ENCODE results near the gene TMEM134. TPM values are rescaled to one million over a fixed set of nuclear protein-coding genes. Genes with fewer than 3 reads are reported as not detected.

The TMEM134 gene
- total RNA-seq, 3 donors from 2014 or later, result 37.8 to 54.2 (median 42.3) TPM

DNA sequence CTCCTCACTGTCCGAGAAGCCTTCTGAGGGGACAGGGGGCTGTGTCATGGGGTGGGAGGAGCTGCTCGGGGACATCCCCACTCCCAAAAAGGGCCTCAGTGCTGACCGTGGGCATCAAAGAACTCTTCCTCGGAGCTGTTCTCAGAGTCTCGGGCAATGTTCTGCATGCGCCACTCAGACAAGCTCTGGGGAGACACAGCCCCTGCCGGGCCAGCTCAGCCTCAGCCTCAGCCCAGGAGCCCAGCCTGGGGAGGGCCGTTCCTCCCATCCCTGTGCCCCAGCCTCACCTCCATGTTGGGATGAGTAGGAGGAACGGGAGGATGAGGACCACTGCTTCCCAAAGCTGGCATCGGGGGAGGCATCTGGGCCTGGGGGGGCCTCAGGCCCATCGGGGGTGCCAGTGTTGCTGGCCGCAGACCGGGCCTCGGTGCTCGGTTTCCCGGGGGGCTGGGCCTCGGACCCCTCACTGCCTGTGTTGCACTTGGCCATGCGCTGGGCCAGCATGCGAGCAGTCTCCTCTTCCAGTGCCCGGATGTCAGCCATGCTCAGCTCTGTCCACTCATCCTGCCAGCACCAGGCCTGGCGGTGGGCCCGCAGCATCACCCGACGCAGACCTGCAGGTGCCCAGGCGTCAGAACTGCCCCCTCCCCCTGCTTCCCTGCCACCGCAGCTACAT is 30.9 kb upstream of the TMEM134 start:
- no peak for DNase-seq (ENCODE audit: low spot score in 2 of 2)
- TF ChIP-seq, protein P1, sequence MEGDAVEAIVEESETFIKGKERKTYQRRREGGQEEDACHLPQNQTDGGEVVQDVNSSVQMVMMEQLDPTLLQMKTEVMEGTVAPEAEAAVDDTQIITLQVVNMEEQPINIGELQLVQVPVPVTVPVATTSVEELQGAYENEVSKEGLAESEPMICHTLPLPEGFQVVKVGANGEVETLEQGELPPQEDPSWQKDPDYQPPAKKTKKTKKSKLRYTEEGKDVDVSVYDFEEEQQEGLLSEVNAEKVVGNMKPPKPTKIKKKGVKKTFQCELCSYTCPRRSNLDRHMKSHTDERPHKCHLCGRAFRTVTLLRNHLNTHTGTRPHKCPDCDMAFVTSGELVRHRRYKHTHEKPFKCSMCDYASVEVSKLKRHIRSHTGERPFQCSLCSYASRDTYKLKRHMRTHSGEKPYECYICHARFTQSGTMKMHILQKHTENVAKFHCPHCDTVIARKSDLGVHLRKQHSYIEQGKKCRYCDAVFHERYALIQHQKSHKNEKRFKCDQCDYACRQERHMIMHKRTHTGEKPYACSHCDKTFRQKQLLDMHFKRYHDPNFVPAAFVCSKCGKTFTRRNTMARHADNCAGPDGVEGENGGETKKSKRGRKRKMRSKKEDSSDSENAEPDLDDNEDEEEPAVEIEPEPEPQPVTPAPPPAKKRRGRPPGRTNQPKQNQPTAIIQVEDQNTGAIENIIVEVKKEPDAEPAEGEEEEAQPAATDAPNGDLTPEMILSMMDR (IDR thresholded peaks at IDR 0.05), result no peak
- TF ChIP-seq POLR2AphosphoS5 (IDR thresholded peaks at IDR 0.05) (no peak), POLR2A (IDR thresholded peaks at IDR 0.05) (no peak)
- Histone ChIP-seq H3K27me3 (no peaks in the 10 kb centered on the region), H3K4me3 (no peak overlapping the region), H3K9me3 (no peaks in the 10 kb centered on the region), H3K36me3 (no peaks in the 10 kb centered on the region), H3K4me1 (peaks cover 7 to 9% of the 10 kb centered on the region in 2 donors), H3K27ac (no peak overlapping the region)
- intact Hi-C loops (cut with DNase I; ENCODE audit: low total_unique reads), result loop anchor here (10.0 kb wide), 1 partner anchor 105 kb away; the partner anchor contains the start of gene RAD9A

DNA sequence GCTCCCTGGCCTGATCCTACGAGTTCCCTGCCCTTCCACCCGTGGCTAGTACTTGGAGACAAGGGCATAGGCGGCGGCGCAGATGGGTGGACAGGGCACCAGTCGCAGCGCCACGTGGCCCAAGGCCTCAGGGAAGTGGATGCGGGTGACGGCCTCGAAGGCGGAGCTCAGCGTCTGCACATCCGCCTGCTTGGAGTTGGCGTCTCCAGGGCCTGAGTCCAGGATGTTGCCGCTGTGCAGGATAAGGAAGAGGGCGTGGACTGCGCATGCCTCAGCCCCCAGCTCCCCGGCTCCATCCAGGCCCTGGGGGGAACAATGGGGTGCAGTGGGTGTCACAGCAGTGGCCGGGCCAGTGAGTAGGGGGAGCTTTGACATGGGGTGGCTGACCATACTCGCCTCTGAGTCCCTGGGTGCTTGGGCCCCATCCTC is 29.5 kb upstream of the TMEM134 start:
- Histone ChIP-seq H3K27ac (no peak overlapping the region), H3K36me3 (no peaks in the 10 kb centered on the region), H3K27me3 (no peaks in the 10 kb centered on the region), H3K9me3 (no peaks in the 10 kb centered on the region), H3K4me1 (peaks cover under 1 to 3% of the 10 kb centered on the region in 2 donors), H3K4me3 (no peak overlapping the region)
- intact Hi-C loops (cut with DNase I; ENCODE audit: low total_unique reads), result no loop called here
- TF ChIP-seq POLR2A (IDR thresholded peaks at IDR 0.05) (no peak), POLR2AphosphoS5 (IDR thresholded peaks at IDR 0.05) (no peak)
- TF ChIP-seq, protein P1 (IDR thresholded peaks at IDR 0.05), result no peak
- DNase-seq (ENCODE audit: low spot score in 2 of 2), result no peak

DNA sequence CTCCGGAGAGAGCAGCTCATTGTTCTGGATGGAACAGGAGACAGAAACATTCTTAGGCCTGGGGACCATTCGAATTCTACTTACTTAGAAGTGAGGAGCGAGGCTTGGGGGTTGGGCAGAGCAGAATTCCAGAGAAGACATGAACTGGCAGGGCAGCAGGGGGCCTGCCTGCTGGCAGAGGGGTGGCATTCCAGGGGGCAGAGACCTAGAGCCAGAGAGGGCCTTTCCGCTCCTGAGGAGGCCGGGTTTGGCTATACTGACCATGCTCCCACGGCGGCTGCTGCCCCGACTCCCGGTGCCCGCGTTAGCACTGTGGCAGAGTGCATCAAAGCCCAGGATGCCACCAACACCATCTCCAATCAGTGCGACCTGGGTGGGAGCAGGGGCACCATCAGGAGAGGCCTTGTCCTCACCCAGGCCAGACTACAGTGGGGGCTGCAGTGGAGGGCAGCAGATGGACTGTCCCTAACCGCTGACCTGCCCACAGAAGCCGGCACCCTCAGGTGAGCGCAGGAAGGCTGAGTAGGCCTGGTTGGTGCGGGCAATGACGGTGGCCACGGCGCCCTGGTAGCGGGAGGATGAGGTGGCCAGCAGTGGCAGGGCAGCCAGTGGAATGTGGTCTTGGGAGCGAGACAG is 28.7 kb upstream of the TMEM134 start:
- H3K9me3 ChIP-seq, result no peaks in the 10 kb centered on the region
- DNase-seq (ENCODE audit: low spot score in 2 of 2), result no peak
- no peaks in the 10 kb centered on the region for H3K4me1 ChIP-seq
- no peak overlapping the region for H3K27ac ChIP-seq
- no peak for TF ChIP-seq POLR2AphosphoS5 (IDR thresholded peaks at IDR 0.05)
- no peak for TF ChIP-seq POLR2A (IDR thresholded peaks at IDR 0.05)
- TF ChIP-seq, protein P1 (IDR thresholded peaks at IDR 0.05), result no peak
- intact Hi-C loops (cut with DNase I; ENCODE audit: low total_unique reads), result no loop called here
- no peaks in the 10 kb centered on the region for H3K27me3 ChIP-seq
- no peak overlapping the region for H3K4me3 ChIP-seq
- no peaks in the 10 kb centered on the region for H3K36me3 ChIP-seq

DNA sequence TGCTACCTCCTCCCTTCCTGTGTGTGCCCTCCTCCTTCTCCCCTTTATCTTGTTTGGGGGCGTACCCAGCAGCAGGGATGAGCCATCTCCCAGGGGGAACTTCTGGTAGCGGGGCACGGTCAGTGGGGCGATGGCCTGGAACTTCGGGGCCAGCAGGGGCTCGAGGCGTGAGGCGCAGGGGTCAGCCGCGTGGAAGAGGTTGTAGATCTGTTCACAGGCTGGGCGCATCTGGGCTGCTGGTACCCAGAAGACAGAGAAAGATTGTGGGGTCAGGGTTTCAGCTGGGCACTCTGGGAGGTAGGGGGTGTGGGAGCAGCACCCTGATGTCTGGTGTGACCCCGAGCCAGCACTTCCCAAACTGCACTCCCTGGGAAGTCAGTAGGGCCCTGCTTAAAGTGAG is 27.1 kb upstream of the TMEM134 start:
- H3K36me3 ChIP-seq, result no peaks in the 10 kb centered on the region
- no peaks in the 10 kb centered on the region for H3K4me1 ChIP-seq
- TF ChIP-seq POLR2AphosphoS5 (IDR thresholded peaks at IDR 0.05) (no peak), POLR2A (IDR thresholded peaks at IDR 0.05) (no peak)
- no peaks in the 10 kb centered on the region for H3K27me3 ChIP-seq
- H3K27ac ChIP-seq, result no peak overlapping the region
- no peak overlapping the region for H3K4me3 ChIP-seq
- no peaks in the 10 kb centered on the region for H3K9me3 ChIP-seq
- no peak for DNase-seq (ENCODE audit: low spot score in 2 of 2)
- intact Hi-C loops (cut with DNase I; ENCODE audit: low total_unique reads), result no loop called here

DNA sequence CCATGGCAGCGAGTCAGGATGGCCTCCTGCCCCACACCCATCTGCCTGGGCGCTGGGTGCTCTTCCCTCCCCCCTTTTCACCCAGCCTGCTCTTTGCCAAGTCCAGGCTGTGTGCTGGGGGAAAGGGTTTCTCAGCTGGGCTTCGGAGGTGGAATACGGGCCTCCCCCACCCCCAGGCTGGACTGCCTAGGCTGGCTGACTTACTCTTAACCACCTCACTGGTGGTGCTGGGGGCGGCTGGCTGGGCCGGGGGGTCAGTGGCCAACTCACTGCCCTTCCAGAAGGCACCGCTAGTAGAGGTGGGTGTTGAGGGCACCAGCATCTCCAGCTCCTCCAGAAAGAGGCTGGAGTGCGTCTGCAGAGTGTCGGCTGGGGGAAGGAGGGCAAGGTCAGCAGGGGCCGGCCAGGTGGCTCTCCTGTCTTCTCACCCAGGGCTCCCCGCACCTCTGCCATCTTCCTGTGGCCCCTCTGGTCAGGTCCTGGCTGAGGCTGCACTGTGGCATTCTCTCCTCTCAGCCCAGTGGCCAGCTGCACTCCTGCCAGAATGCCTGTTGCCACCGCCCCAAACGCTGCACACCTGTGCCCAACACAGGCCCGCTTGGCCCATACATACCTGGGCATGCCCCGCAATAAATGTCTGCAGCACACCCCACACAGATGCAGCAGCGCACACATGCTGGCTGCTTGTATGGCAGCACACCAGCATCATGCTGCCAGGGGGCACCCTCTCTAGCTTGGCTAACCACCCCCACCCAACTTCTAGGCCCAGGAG is 26.4 kb upstream of the TMEM134 start:
- Histone ChIP-seq H3K9me3 (no peaks in the 10 kb centered on the region), H3K4me3 (no peak overlapping the region), H3K27ac (no peak overlapping the region), H3K36me3 (no peaks in the 10 kb centered on the region), H3K27me3 (no peaks in the 10 kb centered on the region), H3K4me1 (no peaks in the 10 kb centered on the region)
- intact Hi-C loops (cut with DNase I; ENCODE audit: low total_unique reads), result no loop called here
- no peak for DNase-seq (ENCODE audit: low spot score in 2 of 2)
- TF ChIP-seq POLR2A (IDR thresholded peaks at IDR 0.05) (no peak), POLR2AphosphoS5 (IDR thresholded peaks at IDR 0.05) (no peak)
- TF ChIP-seq, protein P1 (IDR thresholded peaks at IDR 0.05), result no peak
